ENCODE data around the gene TFB1M.
A peak's percentile ranks its signal among the peaks of the same experiment; 100 is the strongest.
"Not testable (repeated sequence)": the region's sequence is repeated elsewhere in the genome, so short reads cannot be mapped to it uniquely, and the experiment has no call there.

TFB1M gene

DNA sequence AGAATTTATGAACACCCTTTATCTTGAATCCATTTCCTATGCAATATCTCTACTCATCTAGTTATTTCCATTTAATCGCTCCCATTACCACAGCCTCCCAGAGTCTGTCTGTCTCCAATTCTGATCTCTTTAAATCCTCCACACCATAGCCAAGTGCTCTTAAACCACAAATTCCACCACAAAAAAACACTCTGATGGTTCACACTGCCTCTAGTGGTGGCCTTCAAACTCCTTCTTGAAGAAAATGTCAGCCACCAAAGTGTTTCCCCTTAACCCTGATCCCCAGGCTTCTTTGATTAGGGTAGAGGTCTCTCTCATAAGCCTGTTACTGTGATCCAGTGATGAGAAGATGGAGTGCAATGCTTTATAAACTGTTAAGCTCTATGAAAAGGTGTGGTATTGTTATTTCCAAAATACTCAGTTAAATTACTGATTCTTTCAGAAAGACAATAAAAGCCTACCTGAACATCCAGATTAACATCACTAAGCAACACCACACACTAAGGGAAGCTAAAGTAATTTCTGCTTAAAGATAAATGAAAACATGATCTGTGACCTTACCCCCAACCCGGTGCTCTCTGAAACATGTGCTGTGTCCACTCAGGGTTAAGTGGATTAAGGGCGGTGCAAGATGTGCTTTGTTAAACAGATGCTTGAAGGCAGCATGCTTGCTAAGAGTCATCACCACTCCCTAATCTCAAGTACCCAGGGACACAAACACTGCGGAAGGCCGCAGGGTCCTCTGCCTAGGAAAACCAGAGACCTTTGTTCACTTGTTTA lies 46.0 kb downstream of the TFB1M start:
- DNase-seq = peak; percentile 9

DNA sequence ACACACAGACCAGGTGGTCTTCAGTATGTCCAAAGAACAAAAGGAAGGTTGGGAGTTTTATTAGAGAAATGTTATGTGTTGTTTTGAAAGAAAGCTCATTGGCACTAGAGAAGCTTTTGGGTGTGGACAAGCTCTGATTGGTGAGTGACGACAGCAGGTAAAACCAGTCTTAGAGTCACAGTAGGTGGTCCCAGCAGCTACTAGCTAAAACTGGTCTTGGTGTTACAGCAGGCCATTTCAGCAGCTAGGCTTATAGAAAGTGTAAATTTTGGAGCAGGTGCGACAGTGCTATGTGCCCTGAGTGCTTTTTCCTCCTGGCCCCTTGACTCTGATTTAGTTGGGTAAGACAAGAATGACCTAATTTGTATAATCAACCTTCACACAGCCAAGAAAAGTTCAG lies 46.9 kb downstream of the TFB1M start:
- no peaks in the 10 kb centered on the region for H3K36me3 ChIP-seq (replicated peaks; ENCODE audit: insufficient read depth, low read length)
- no peak overlapping the region for H3K4me3 ChIP-seq (ENCODE audit: low read length)
- no peaks in the 10 kb centered on the region for H3K9me3 ChIP-seq (replicated peaks; ENCODE audit: insufficient read depth, low read length)
- H3K27me3 ChIP-seq (replicated peaks; ENCODE audit: insufficient read depth, low read length) = no peaks in the 10 kb centered on the region
- no peak for DNase-seq
- no peak overlapping the region for H3K9ac ChIP-seq (ENCODE audit: low read length)
- no peaks in the 10 kb centered on the region for H3F3A ChIP-seq (ENCODE audit: insufficient read depth, low read length)
- no peak overlapping the region for H3K27ac ChIP-seq (ENCODE audit: low read length)
- H3K4me1 ChIP-seq (ENCODE audit: low read length) = no peaks in the 10 kb centered on the region
- no peak overlapping the region for H3K4me2 ChIP-seq (ENCODE audit: low read depth, low read length)
- H2AFZ ChIP-seq (ENCODE audit: low read length) = no peak overlapping the region
- H3K79me2 ChIP-seq (ENCODE audit: low read length) = no peaks in the 10 kb centered on the region
- TF ChIP-seq, protein P1, sequence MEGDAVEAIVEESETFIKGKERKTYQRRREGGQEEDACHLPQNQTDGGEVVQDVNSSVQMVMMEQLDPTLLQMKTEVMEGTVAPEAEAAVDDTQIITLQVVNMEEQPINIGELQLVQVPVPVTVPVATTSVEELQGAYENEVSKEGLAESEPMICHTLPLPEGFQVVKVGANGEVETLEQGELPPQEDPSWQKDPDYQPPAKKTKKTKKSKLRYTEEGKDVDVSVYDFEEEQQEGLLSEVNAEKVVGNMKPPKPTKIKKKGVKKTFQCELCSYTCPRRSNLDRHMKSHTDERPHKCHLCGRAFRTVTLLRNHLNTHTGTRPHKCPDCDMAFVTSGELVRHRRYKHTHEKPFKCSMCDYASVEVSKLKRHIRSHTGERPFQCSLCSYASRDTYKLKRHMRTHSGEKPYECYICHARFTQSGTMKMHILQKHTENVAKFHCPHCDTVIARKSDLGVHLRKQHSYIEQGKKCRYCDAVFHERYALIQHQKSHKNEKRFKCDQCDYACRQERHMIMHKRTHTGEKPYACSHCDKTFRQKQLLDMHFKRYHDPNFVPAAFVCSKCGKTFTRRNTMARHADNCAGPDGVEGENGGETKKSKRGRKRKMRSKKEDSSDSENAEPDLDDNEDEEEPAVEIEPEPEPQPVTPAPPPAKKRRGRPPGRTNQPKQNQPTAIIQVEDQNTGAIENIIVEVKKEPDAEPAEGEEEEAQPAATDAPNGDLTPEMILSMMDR (IDR thresholded peaks at IDR 0.05; ENCODE audit: low read length) = no peak
- TF ChIP-seq EZH2 (optimal IDR thresholded peaks at IDR 0.05; ENCODE audit: low read depth, low read length) (no peak), EZH2phosphoT487 (IDR thresholded peaks at IDR 0.05; ENCODE audit: low read length) (no peak)
- no peaks in the 10 kb centered on the region for H4K20me1 ChIP-seq (ENCODE audit: insufficient read depth, low read length)
- H3K9me2 ChIP-seq (replicated peaks; ENCODE audit: insufficient read depth, low read length) = no peaks in the 10 kb centered on the region

More for the DNA sequence above, 46.0 kb downstream of the TFB1M start:
- not testable (repeated sequence) for H3K27ac ChIP-seq (ENCODE audit: low read length); H3K4me1 ChIP-seq (ENCODE audit: low read length); H3K9ac ChIP-seq (ENCODE audit: low read length); H3K4me3 ChIP-seq (ENCODE audit: low read length); H3K27me3 ChIP-seq (replicated peaks; ENCODE audit: insufficient read depth, low read length); H3K9me3 ChIP-seq (replicated peaks; ENCODE audit: insufficient read depth, low read length); H4K20me1 ChIP-seq (ENCODE audit: insufficient read depth, low read length); H3K36me3 ChIP-seq (replicated peaks; ENCODE audit: insufficient read depth, low read length); H3F3A ChIP-seq (ENCODE audit: insufficient read depth, low read length); H3K79me2 ChIP-seq (ENCODE audit: low read length); H2AFZ ChIP-seq (ENCODE audit: low read length); H3K9me2 ChIP-seq (replicated peaks; ENCODE audit: insufficient read depth, low read length); H3K4me2 ChIP-seq (ENCODE audit: low read depth, low read length)
- TF ChIP-seq, protein P1 (IDR thresholded peaks at IDR 0.05; ENCODE audit: low read length) = peak; percentile 31

DNA sequence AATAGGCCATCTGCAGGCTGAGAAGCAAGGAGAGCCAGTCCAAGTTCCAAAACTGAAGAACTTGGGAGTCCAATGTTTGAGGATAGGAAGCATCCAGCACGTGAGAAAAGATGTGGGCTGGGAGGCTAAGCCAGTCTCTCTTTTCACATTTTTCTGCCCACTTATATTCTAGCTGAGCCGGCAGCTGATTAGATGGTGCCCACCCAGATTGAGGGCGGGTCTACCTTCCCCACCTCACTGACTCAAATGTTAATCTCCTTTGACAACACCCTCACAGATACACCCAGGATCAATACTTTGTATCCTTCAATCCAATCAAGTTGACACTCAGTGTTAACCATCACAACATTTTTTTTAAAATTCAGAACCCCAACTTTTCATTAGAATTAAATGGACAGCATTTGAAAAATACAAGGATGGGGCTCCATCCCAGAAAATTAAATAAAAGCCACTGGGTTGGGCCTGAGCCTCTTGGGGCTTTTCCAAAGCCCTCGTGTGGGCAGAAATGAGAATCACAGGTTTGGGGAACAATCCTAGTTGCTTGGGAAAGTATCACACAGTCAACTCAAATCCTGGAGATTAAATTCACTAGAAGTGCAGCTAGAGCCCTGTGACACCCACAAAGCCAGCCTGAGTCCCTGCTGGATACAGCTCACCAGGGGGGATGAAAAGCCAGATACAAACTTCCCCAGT lies 48.3 kb downstream of the TFB1M start:
- no peak overlapping the region for H3K27ac ChIP-seq (ENCODE audit: low read length)
- peaks cover 2% of the 10 kb centered on the region for H3K4me1 ChIP-seq (ENCODE audit: low read length)
- TF ChIP-seq, protein P1 (IDR thresholded peaks at IDR 0.05; ENCODE audit: low read length) = no peak
- TF ChIP-seq EZH2phosphoT487 (IDR thresholded peaks at IDR 0.05; ENCODE audit: low read length) = no peak
- TF ChIP-seq EZH2 (optimal IDR thresholded peaks at IDR 0.05; ENCODE audit: low read depth, low read length) = no peak
- H3K9ac ChIP-seq (ENCODE audit: low read length) = no peak overlapping the region
- H3K36me3 ChIP-seq (replicated peaks; ENCODE audit: insufficient read depth, low read length) = no peaks in the 10 kb centered on the region
- no peaks in the 10 kb centered on the region for H4K20me1 ChIP-seq (ENCODE audit: insufficient read depth, low read length)
- no peak for DNase-seq
- no peak overlapping the region for H2AFZ ChIP-seq (ENCODE audit: low read length)
- H3K27me3 ChIP-seq (replicated peaks; ENCODE audit: insufficient read depth, low read length) = no peaks in the 10 kb centered on the region
- H3K9me3 ChIP-seq (replicated peaks; ENCODE audit: insufficient read depth, low read length) = no peaks in the 10 kb centered on the region
- H3F3A ChIP-seq (ENCODE audit: insufficient read depth, low read length) = 0 out of 2 replicates have a peak, but pooled peaks cover under 1% of the 10 kb centered on the region
- no peak overlapping the region for H3K4me3 ChIP-seq (ENCODE audit: low read length)
- no peaks in the 10 kb centered on the region for H3K79me2 ChIP-seq (ENCODE audit: low read length)
- H3K9me2 ChIP-seq (replicated peaks; ENCODE audit: insufficient read depth, low read length) = no peaks in the 10 kb centered on the region
- H3K4me2 ChIP-seq (ENCODE audit: low read depth, low read length) = no peak overlapping the region

Data from MM.1S (cell line).